Measurements from ENCODE around the gene BCAS3.

Gene BCAS3

GRCh38 chr17:61299517-61300513 is 622.2 kb downstream of the BCAS3 start:
- H2BK120ac ChIP-seq (ENCODE audit: low read depth, low read length), result no peak overlapping the region
- no peak overlapping the region for H4K5ac ChIP-seq (ENCODE audit: low read length)
- no peak overlapping the region for H2BK15ac ChIP-seq (replicated peaks; ENCODE audit: low read depth)
- H3K23ac ChIP-seq (ENCODE audit: low read length), result no peak overlapping the region
- no peak overlapping the region for H4K8ac ChIP-seq (ENCODE audit: low read depth, low read length)
- H3K79me2 ChIP-seq (ENCODE audit: control insufficient read depth, insufficient read depth, low read length), result no peaks in the 10 kb centered on the region
- no peak overlapping the region for H2BK5ac ChIP-seq (ENCODE audit: low read length)
- WGBS (ENCODE audit: extremely low coverage, insufficient coverage, low lambda C conversion rate), result no CpG with 5 or more reads among the region's 9 CpGs
- no peaks in the 10 kb centered on the region for H3K79me1 ChIP-seq (ENCODE audit: low read length)
- H3K36me3 ChIP-seq (ENCODE audit: control insufficient read depth, insufficient read depth, low read length), result no peaks in the 10 kb centered on the region
- H3K9ac ChIP-seq (ENCODE audit: low read length), result no peak overlapping the region
- no peak overlapping the region for H3K4me3 ChIP-seq (ENCODE audit: low read length)
- no peak overlapping the region for H3K4ac ChIP-seq (ENCODE audit: low read depth, low read length)
- H3K56ac ChIP-seq (ENCODE audit: low read length), result no peak overlapping the region
- no peak overlapping the region for H3K18ac ChIP-seq (ENCODE audit: low read length)
- no peak overlapping the region for H3K27ac ChIP-seq (ENCODE audit: low read depth, low read length)
- no peaks in the 10 kb centered on the region for H3K27me3 ChIP-seq (ENCODE audit: insufficient read depth, low read length, poor library complexity)
- no peak overlapping the region for H2AK5ac ChIP-seq (ENCODE audit: low read length)
- no peaks in the 10 kb centered on the region for H3K4me1 ChIP-seq (ENCODE audit: control insufficient read depth, low read depth, low read length)
- no peak for DNase-seq
- H3K4me2 ChIP-seq (ENCODE audit: low read length), result no peak overlapping the region

GRCh38 chr17:61302953-61303816 is 625.5 kb downstream of the BCAS3 start:
- Histone ChIP-seq H3K4me2 (ENCODE audit: low read length) (no peak overlapping the region), H3K79me1 (ENCODE audit: low read length) (no peaks in the 10 kb centered on the region), H3K4me1 (ENCODE audit: control insufficient read depth, low read depth, low read length) (no peaks in the 10 kb centered on the region), H4K8ac (ENCODE audit: low read depth, low read length) (no peak overlapping the region), H3K27me3 (ENCODE audit: insufficient read depth, low read length, poor library complexity) (no peaks in the 10 kb centered on the region), H3K27ac (ENCODE audit: low read depth, low read length) (no peak overlapping the region), H3K4me3 (ENCODE audit: low read length) (no peak overlapping the region), H2BK120ac (ENCODE audit: low read depth, low read length) (no peak overlapping the region), H3K56ac (ENCODE audit: low read length) (no peak overlapping the region), H3K9ac (ENCODE audit: low read length) (no peak overlapping the region), H3K4ac (ENCODE audit: low read depth, low read length) (no peak overlapping the region), H2BK5ac (ENCODE audit: low read length) (no peak overlapping the region), H3K23ac (ENCODE audit: low read length) (no peak overlapping the region), H3K79me2 (ENCODE audit: control insufficient read depth, insufficient read depth, low read length) (no peaks in the 10 kb centered on the region), H3K36me3 (ENCODE audit: control insufficient read depth, insufficient read depth, low read length) (no peaks in the 10 kb centered on the region), H4K5ac (ENCODE audit: low read length) (no peak overlapping the region), H3K18ac (ENCODE audit: low read length) (no peak overlapping the region), H2BK15ac (replicated peaks; ENCODE audit: low read depth) (no peak overlapping the region), H2AK5ac (ENCODE audit: low read length) (no peak overlapping the region)
- no peak for DNase-seq
- no CpG with 5 or more reads among the region's 12 CpGs for WGBS (ENCODE audit: extremely low coverage, insufficient coverage, low lambda C conversion rate)

DNA sequence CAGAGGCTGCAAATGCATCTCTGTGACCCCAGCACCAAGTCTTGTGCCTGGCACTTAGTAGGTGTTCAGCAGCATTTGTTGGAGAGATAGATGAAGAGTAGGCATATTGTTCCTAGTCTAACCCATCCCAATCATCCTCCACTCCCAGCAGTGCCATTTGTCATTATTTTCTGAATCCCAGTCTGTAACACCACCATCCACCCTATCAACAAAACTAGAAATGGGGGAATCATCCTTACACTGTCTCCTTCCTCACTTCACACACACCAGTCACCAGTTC is 626.1 kb downstream of the BCAS3 start:
- Histone ChIP-seq H3K4ac (ENCODE audit: low read depth, low read length) (no peak overlapping the region), H3K18ac (ENCODE audit: low read length) (no peak overlapping the region), H3K4me1 (ENCODE audit: control insufficient read depth, low read depth, low read length) (no peaks in the 10 kb centered on the region), H3K4me3 (ENCODE audit: low read length) (no peak overlapping the region), H3K56ac (ENCODE audit: low read length) (no peak overlapping the region), H4K8ac (ENCODE audit: low read depth, low read length) (no peak overlapping the region), H2BK120ac (ENCODE audit: low read depth, low read length) (no peak overlapping the region), H2BK5ac (ENCODE audit: low read length) (no peak overlapping the region), H3K27me3 (ENCODE audit: insufficient read depth, low read length, poor library complexity) (no peaks in the 10 kb centered on the region), H2BK15ac (replicated peaks; ENCODE audit: low read depth) (no peak overlapping the region), H3K4me2 (ENCODE audit: low read length) (no peak overlapping the region), H4K5ac (ENCODE audit: low read length) (no peak overlapping the region), H3K23ac (ENCODE audit: low read length) (no peak overlapping the region), H3K27ac (ENCODE audit: low read depth, low read length) (no peak overlapping the region), H2AK5ac (ENCODE audit: low read length) (no peak overlapping the region), H3K9ac (ENCODE audit: low read length) (no peak overlapping the region), H3K79me2 (ENCODE audit: control insufficient read depth, insufficient read depth, low read length) (no peaks in the 10 kb centered on the region), H3K36me3 (ENCODE audit: control insufficient read depth, insufficient read depth, low read length) (no peaks in the 10 kb centered on the region), H3K79me1 (ENCODE audit: low read length) (no peaks in the 10 kb centered on the region)
- no peak for DNase-seq

DNA sequence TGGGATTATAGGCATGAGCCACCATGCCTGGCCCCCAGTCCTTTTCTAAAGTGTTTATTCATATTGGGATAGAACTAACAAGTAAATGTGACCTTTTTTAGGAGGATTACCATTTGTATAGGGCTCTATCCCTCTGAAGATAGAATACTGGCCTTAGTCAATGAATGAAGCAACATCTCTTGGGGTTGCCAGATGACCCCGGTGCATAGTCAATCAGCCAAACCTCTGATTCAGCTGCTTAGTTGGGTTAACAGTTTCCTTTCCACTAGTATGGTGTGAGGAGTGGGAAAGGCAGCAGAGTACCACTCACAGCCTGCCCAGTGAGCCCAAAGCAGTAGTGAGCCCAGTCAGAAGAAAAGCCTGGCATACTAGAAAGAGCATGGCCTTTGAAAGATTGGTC is 627.4 kb downstream of the BCAS3 start:
- no peak for DNase-seq
- Histone ChIP-seq H3K56ac (ENCODE audit: low read length) (no peak overlapping the region), H3K4me3 (ENCODE audit: low read length) (no peak overlapping the region), H2AK5ac (ENCODE audit: low read length) (no peak overlapping the region), H2BK15ac (replicated peaks; ENCODE audit: low read depth) (no peak overlapping the region), H3K18ac (ENCODE audit: low read length) (no peak overlapping the region), H4K8ac (ENCODE audit: low read depth, low read length) (no peak overlapping the region), H2BK5ac (ENCODE audit: low read length) (no peak overlapping the region), H3K27ac (ENCODE audit: low read depth, low read length) (no peak overlapping the region), H3K79me2 (ENCODE audit: control insufficient read depth, insufficient read depth, low read length) (no peaks in the 10 kb centered on the region), H3K36me3 (ENCODE audit: control insufficient read depth, insufficient read depth, low read length) (no peaks in the 10 kb centered on the region), H3K23ac (ENCODE audit: low read length) (no peak overlapping the region), H3K79me1 (ENCODE audit: low read length) (no peaks in the 10 kb centered on the region), H2BK120ac (ENCODE audit: low read depth, low read length) (no peak overlapping the region), H3K4ac (ENCODE audit: low read depth, low read length) (no peak overlapping the region), H3K4me2 (ENCODE audit: low read length) (no peak overlapping the region), H3K4me1 (ENCODE audit: control insufficient read depth, low read depth, low read length) (no peaks in the 10 kb centered on the region), H3K9ac (ENCODE audit: low read length) (no peak overlapping the region), H4K5ac (ENCODE audit: low read length) (no peak overlapping the region), H3K27me3 (ENCODE audit: insufficient read depth, low read length, poor library complexity) (no peaks in the 10 kb centered on the region)
- WGBS (ENCODE audit: extremely low coverage, insufficient coverage, low lambda C conversion rate), result no CpG with 5 or more reads among the region's 1 CpG

DNA sequence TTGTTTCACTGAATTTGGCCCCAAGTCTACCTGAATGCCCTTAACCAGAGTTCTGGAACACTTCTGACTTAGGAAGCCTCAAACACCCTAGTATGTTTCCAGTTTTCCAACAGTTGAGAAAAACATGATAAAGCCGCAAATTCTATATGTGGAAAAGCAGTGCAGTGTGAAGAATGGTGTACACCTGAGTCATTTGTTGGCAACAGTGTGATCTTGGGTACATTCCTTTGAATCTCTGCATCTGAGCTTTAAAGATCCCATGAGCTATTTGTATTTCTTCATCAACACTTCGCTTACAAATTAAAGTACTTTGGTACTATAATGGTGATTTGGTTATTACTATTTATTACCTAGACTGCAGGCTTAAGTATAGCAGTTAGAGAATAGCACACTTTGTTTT is 628.4 kb downstream of the BCAS3 start:
- H3K27ac ChIP-seq (ENCODE audit: low read depth, low read length), result no peak overlapping the region
- H3K4me2 ChIP-seq (ENCODE audit: low read length), result no peak overlapping the region
- H3K4ac ChIP-seq (ENCODE audit: low read depth, low read length), result no peak overlapping the region
- H2BK15ac ChIP-seq (replicated peaks; ENCODE audit: low read depth), result no peak overlapping the region
- H3K4me1 ChIP-seq (ENCODE audit: control insufficient read depth, low read depth, low read length), result no peaks in the 10 kb centered on the region
- H2BK5ac ChIP-seq (ENCODE audit: low read length), result no peak overlapping the region
- no peak overlapping the region for H3K9ac ChIP-seq (ENCODE audit: low read length)
- no peak overlapping the region for H2AK5ac ChIP-seq (ENCODE audit: low read length)
- no peak overlapping the region for H3K18ac ChIP-seq (ENCODE audit: low read length)
- WGBS (ENCODE audit: extremely low coverage, insufficient coverage, low lambda C conversion rate), result no CpG with 5 or more reads among the region's 2 CpGs
- H3K79me2 ChIP-seq (ENCODE audit: control insufficient read depth, insufficient read depth, low read length), result no peaks in the 10 kb centered on the region
- H3K4me3 ChIP-seq (ENCODE audit: low read length), result no peak overlapping the region
- H4K8ac ChIP-seq (ENCODE audit: low read depth, low read length), result no peak overlapping the region
- H2BK120ac ChIP-seq (ENCODE audit: low read depth, low read length), result no peak overlapping the region
- no peak overlapping the region for H3K23ac ChIP-seq (ENCODE audit: low read length)
- no peaks in the 10 kb centered on the region for H3K79me1 ChIP-seq (ENCODE audit: low read length)
- DNase-seq, result no peak
- H3K27me3 ChIP-seq (ENCODE audit: insufficient read depth, low read length, poor library complexity), result no peaks in the 10 kb centered on the region
- H4K5ac ChIP-seq (ENCODE audit: low read length), result no peak overlapping the region
- H3K56ac ChIP-seq (ENCODE audit: low read length), result no peak overlapping the region
- H3K36me3 ChIP-seq (ENCODE audit: control insufficient read depth, insufficient read depth, low read length), result no peaks in the 10 kb centered on the region

Data from mesendoderm (in vitro differentiated cells).